Ishikawa (cell line): ENCODE data around the gene TPM1.

ENCODE experiments used
- CEBPB ChIP-seq: IDR thresholded peaks from 2 replicates; pipeline ENCODE4 v1.6.1; 2012
- EP300 ChIP-seq: IDR thresholded peaks from 2 replicates; pipeline ENCODE4 v1.6.1; 2012; ENCODE audit warnings: borderline replicate concordance
- MAX ChIP-seq: IDR thresholded peaks from 2 replicates; pipeline ENCODE4 v1.6.1; 2012
- RAD21 ChIP-seq: IDR thresholded peaks from 2 replicates; pipeline ENCODE4 v1.6.1; 2012; ENCODE audit warnings: low read depth
- REST ChIP-seq: IDR thresholded peaks from 2 replicates; pipeline ENCODE4 v1.6.1; 2012; ENCODE audit warnings: low read depth, mild to moderate bottlenecking
- TCF12 ChIP-seq: IDR thresholded peaks from 2 replicates; pipeline ENCODE4 v1.6.1; 2012; ENCODE audit warnings: low read depth

- TF ChIP-seq CEBPB (no peak), TCF12 (no peak), RAD21 (no peak), MAX (no peak), REST (no peak), EP300 (no peak)
Observed at GRCh38 chr15:62998262-62998890, 44.2 kb upstream of the TPM1 start.
